Body of pancreas (tissue), 4 donors: ENCODE measurements around the gene HELB. TPM values are rescaled to one million over a fixed set of nuclear protein-coding genes. Genes with fewer than 3 reads are reported as not detected.

Source experiments
- ATAC-seq: fragments of 150-250 bp; one replicate; pipeline ENCODE4 v1.9.1; 2016
- DNase-seq, 4 donors: peaks; one replicate each; pipeline ENCODE4 v3.0.0-alpha.2; 2019
- H3K27ac ChIP-seq, 4 donors: fragments of 200-600 bp; sonication (generic); 1 replicate in 3 of 4; 2 replicates in 1 of 4; pipeline versions ENCODE4 v1.5.1 to v1.6.1; 2016 to 2019; ENCODE audit warnings: mild to moderate bottlenecking in 1 of 4, mixed read lengths in 1 of 4, moderate library complexity in 1 of 4
- H3K27me3 ChIP-seq, 2 donors: fragments of 200-600 bp; sonication (generic); one replicate each; pipeline ENCODE4 v1.6.0; 2016; ENCODE audit warnings: mild to moderate bottlenecking in 1 of 2
- H3K36me3 ChIP-seq, 2 donors: fragments of 200-600 bp; sonication (generic); replicated peaks in 1 of 2; 2 replicates each; pipeline ENCODE4 v1.5.1; 2016; ENCODE audit warnings: low read depth in 2 of 2; ENCODE audit not compliant: insufficient read depth in 1 of 2
- H3K4me1 ChIP-seq: fragments of 200-600 bp; sonication (generic); one replicate; pipeline ENCODE4 v1.6.0; 2016
- H3K4me3 ChIP-seq, 2 donors: fragments of 200-600 bp; sonication (generic); 1 replicate in 1 of 2; 2 replicates in 1 of 2; pipeline ENCODE4 v1.5.1; 2016 to 2019
- H3K9me3 ChIP-seq, 3 donors: fragments of 200-600 bp; sonication (generic); 1 replicate in 2 of 3; 2 replicates in 1 of 3; pipeline ENCODE4 v1.5.1; 2016
- POLR2A ChIP-seq, 3 donors: fragments of 450-650 bp; IDR thresholded peaks; one replicate each; pipeline ENCODE4 v1.6.1; 2016; ENCODE audit warnings: antibody characterized with exemption in 3 of 3, mild to moderate bottlenecking in 2 of 3
- WGBS, 2 donors: methylation state at CpG; one replicate each; pipeline ENCODE4 v1.1.5; 2017; 5-methylcytosine and 5-hydroxymethylcytosine counted together
- intact Hi-C: fragments of 100-400 bp; cut with DNase I; formaldehyde crosslinking; loops from one replicate; pipeline ENCODE4 v1.15.1; 2023
- total RNA-seq, 2 donors: library from RNA; depleted of rRNA; stranded (reverse); fragments of >200 nt; gene quantifications; one replicate each; pipeline ENCODE4 v1.1.0, GENCODE V29; 2016
- TF ChIP-seq, protein P1 (sequence below), 7 experiments: fragments of 450-650 bp in 4 of 7; fragments of 200-600 bp in 3 of 7; sonication (generic) in 3 of 7; IDR thresholded peaks; one replicate each; pipeline ENCODE4 v1.5.1; 2016 to 2019; ENCODE audit warnings: antibody characterized with exemption in 7 of 7

The HELB gene
- total RNA-seq, 2 donors from 2014 or later, result 2.9 to 3.6 TPM

DNA sequence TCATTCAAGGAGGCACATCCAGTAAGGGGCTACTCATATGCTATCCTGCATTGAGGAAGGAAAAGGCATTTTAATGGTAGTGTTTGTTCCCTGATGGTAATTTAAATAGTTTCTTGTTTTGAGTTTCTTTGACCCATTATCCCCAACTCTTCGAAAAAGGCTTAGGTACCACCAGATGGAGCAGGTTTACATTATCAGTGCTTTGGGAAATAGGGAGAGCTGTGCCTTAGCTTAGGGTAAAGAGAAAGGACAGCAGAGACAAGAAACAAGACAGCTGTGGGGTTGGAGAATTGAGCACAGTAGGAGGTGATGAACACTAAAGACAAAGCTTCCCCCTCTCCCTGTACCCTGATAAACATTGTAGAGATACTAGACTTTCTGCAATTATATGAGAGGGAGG is 29.1 kb upstream of the HELB start:
- H3K4me3 ChIP-seq, result no peak overlapping the region
- ATAC-seq (no peak), DNase-seq (no peak)
- no peaks in the 10 kb centered on the region for H3K27me3 ChIP-seq
- no peak overlapping the region for H3K27ac ChIP-seq
- no peak for TF ChIP-seq POLR2A (IDR thresholded peaks at IDR 0.05)
- TF ChIP-seq, protein P1, sequence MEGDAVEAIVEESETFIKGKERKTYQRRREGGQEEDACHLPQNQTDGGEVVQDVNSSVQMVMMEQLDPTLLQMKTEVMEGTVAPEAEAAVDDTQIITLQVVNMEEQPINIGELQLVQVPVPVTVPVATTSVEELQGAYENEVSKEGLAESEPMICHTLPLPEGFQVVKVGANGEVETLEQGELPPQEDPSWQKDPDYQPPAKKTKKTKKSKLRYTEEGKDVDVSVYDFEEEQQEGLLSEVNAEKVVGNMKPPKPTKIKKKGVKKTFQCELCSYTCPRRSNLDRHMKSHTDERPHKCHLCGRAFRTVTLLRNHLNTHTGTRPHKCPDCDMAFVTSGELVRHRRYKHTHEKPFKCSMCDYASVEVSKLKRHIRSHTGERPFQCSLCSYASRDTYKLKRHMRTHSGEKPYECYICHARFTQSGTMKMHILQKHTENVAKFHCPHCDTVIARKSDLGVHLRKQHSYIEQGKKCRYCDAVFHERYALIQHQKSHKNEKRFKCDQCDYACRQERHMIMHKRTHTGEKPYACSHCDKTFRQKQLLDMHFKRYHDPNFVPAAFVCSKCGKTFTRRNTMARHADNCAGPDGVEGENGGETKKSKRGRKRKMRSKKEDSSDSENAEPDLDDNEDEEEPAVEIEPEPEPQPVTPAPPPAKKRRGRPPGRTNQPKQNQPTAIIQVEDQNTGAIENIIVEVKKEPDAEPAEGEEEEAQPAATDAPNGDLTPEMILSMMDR (IDR thresholded peaks at IDR 0.05), result no peak
- H3K9me3 ChIP-seq, result no peaks in the 10 kb centered on the region
- H3K36me3 ChIP-seq, result no peaks in the 10 kb centered on the region
- intact Hi-C loops, result no loop called here
- whole genome bisulfite sequencing, 2 donors, result 57 to 68% methylated on average over 1 of the region's 1 CpG
- no peaks in the 10 kb centered on the region for H3K4me1 ChIP-seq

DNA sequence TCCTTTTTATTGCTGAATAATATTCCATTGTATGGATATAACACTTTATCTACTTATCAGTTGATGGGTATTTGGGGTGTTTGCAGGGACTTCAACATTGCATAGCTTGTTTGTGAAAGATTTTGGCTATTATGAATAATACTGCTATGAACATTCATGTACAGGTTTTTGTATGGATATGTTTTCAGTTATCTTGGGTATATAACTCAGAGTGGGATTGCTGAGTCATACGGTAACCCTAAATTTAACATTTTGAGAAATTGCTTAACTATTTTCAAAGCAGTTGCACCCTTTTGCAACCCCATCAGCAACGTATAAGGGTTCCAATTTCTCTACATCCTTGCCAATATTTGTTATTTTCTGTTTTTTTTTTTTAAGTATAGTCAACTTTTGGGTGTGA is 27.3 kb upstream of the HELB start:
- Histone ChIP-seq H3K4me3 (no peak overlapping the region), H3K9me3 (no peaks in the 10 kb centered on the region), H3K4me1 (no peaks in the 10 kb centered on the region), H3K27me3 (no peaks in the 10 kb centered on the region), H3K36me3 (no peaks in the 10 kb centered on the region), H3K27ac (no peak overlapping the region)
- DNase-seq (no peak), ATAC-seq (no peak)
- TF ChIP-seq POLR2A (IDR thresholded peaks at IDR 0.05), result no peak
- TF ChIP-seq, protein P1 (IDR thresholded peaks at IDR 0.05), result no peak
- intact Hi-C loops, result no loop called here
- WGBS, 2 donors, result 67 to 76% methylated on average over 2 of the region's 2 CpGs

DNA sequence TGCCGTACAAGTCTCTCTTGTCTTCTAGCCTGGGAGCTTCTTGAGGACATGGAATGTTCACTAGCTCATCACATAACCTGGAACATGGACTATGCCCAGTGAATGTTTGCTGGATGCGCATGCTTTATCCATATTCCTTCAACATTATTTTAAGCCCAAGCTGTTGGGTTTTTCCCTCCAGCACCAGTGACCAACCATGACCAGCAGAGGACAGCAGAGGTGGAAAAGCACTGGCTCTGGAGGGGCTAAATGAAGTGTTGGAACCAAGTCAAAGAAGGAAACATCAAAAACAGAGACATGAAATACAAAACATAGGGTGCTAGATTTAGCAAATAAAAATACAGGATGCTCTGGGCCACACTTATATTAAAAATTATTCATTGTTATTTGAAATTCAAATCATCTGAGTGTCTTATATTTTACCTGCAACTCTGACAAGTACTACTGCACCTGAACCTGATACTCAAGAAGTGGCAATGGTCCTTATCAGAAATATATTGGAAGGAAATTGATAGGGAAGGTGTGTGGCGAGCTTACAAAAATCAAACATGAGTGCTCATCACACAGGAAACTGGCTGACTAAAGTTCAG is 23.1 kb upstream of the HELB start:
- Histone ChIP-seq H3K4me3 (no peak overlapping the region), H3K9me3 (no peaks in the 10 kb centered on the region), H3K27ac (no peak overlapping the region), H3K4me1 (no peaks in the 10 kb centered on the region), H3K27me3 (no peaks in the 10 kb centered on the region), H3K36me3 (no peaks in the 10 kb centered on the region)
- 29 to 33% methylated on average over 3 of the region's 3 CpGs for WGBS, 2 donors
- ATAC-seq, result no peak
- DNase-seq, result peak in 1 of 4 donors; percentile 13
- TF ChIP-seq POLR2A (IDR thresholded peaks at IDR 0.05), result no peak
- TF ChIP-seq, protein P1 (IDR thresholded peaks at IDR 0.05), result peak; percentile 16 to 53 (median 47)
- intact Hi-C loops, result no loop called here

DNA sequence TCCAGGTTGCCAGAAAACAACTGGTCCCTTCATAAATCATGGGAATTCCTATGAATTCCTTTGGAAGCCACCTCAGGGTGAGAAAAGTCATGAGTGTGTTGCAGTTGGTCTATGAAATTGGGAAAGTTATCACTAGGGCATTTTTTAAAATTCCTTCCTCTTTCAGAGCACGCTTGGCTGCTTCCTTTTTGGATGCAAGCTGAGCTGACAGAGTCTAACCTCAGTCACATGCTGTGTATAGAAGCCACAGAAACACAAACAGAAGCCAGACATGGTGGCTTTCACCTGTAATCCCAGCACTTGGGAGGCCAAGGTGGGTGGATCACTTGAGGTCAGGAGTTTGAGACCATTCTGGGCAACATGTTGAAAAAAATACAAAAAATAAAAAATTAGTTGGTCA is 21.7 kb upstream of the HELB start:
- intact Hi-C loops, result no loop called here
- H3K9me3 ChIP-seq, result no peaks in the 10 kb centered on the region
- no peaks in the 10 kb centered on the region for H3K4me1 ChIP-seq
- WGBS, 2 donors, result 72 to 82% methylated on average over 1 of the region's 1 CpG
- DNase-seq (peak in 1 of 4 donors; percentile 13), ATAC-seq (no peak)
- no peaks in the 10 kb centered on the region for H3K36me3 ChIP-seq
- TF ChIP-seq, protein P1 (IDR thresholded peaks at IDR 0.05), result no peak
- no peak for TF ChIP-seq POLR2A (IDR thresholded peaks at IDR 0.05)
- H3K27me3 ChIP-seq, result no peaks in the 10 kb centered on the region
- no peak overlapping the region for H3K4me3 ChIP-seq
- H3K27ac ChIP-seq, result no peak overlapping the region

DNA sequence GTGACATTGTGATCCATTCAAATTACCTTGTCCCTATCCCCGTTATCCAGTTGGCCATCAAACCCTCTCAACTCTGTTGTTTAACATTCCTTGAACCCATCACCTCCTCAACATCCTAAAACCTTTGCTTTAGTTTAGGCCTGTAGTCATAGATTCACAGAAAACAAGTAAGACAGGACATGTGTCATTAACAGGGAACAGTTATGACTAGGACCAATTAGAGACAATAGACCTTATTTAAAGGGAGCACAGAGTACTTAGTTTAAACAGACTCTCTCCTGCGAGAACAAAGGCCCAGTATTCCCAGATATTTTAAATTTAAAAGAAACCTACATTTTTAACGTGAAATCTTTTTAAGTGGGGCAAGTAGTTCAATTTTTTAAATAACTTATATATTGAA is 20.0 kb upstream of the HELB start:
- no peak for ATAC-seq
- DNase-seq, result no peak
- TF ChIP-seq, protein P1 (IDR thresholded peaks at IDR 0.05), result no peak
- TF ChIP-seq POLR2A (IDR thresholded peaks at IDR 0.05), result no peak
- no peaks in the 10 kb centered on the region for H3K9me3 ChIP-seq
- H3K36me3 ChIP-seq, result no peaks in the 10 kb centered on the region
- H3K27ac ChIP-seq, result no peak overlapping the region
- no peak overlapping the region for H3K4me3 ChIP-seq
- WGBS, 2 donors, result 74 to 80% methylated on average over 3 of the region's 3 CpGs
- intact Hi-C loops, result no loop called here
- no peaks in the 10 kb centered on the region for H3K4me1 ChIP-seq
- H3K27me3 ChIP-seq, result no peaks in the 10 kb centered on the region
